ENCODE data around the gene ZYG11B.
"Not testable (repeated sequence)": the region's sequence is repeated elsewhere in the genome, so short reads cannot be mapped to it uniquely, and the experiment has no call there.

The ZYG11B gene

GRCh38 chr1:52862666-52863458, 136.6 kb downstream of the ZYG11B start:
- no peaks in the 10 kb centered on the region for H3K9me3 Mint-ChIP-seq
- H3K4me3 Mint-ChIP-seq = no peak overlapping the region
- no peaks in the 10 kb centered on the region for H3K36me3 Mint-ChIP-seq (ENCODE audit: low read depth)
- intact Hi-C loops (cut with micrococcal nuclease) = no loop called here
- H3K27ac Mint-ChIP-seq = no peak overlapping the region
- no peaks in the 10 kb centered on the region for H3K4me1 Mint-ChIP-seq (ENCODE audit: low read depth)
- H3K27me3 Mint-ChIP-seq = peaks cover 17% of the 10 kb centered on the region

- H3K27ac Mint-ChIP-seq = no peak overlapping the region
- peaks cover 11% of the 10 kb centered on the region for H3K27me3 Mint-ChIP-seq
- intact Hi-C loops (cut with micrococcal nuclease) = no loop called here
- no peaks in the 10 kb centered on the region for H3K4me1 Mint-ChIP-seq (ENCODE audit: low read depth)
- H3K9me3 Mint-ChIP-seq = no peaks in the 10 kb centered on the region
- no peak overlapping the region for H3K4me3 Mint-ChIP-seq
- no peaks in the 10 kb centered on the region for H3K36me3 Mint-ChIP-seq (ENCODE audit: low read depth)
These were observed 141.0 kb downstream of the ZYG11B start for GRCh38 chr1:52867087-52867863.

GRCh38 chr1:52869727-52870126, 143.5 kb downstream of the ZYG11B start:
- H3K9me3 Mint-ChIP-seq; H3K27ac Mint-ChIP-seq; H3K4me3 Mint-ChIP-seq; H3K36me3 Mint-ChIP-seq (ENCODE audit: low read depth); H3K27me3 Mint-ChIP-seq; intact Hi-C loops (cut with micrococcal nuclease); H3K4me1 Mint-ChIP-seq (ENCODE audit: low read depth): not testable (repeated sequence)

GRCh38 chr1:52876843-52877242, 150.6 kb downstream of the ZYG11B start:
- Mint-ChIP-seq H3K27me3 (peaks cover 1% of the 10 kb centered on the region), H3K27ac (no peak overlapping the region), H3K4me3 (no peak overlapping the region), H3K9me3 (no peaks in the 10 kb centered on the region), H3K4me1 (ENCODE audit: low read depth) (no peaks in the 10 kb centered on the region), H3K36me3 (ENCODE audit: low read depth) (no peaks in the 10 kb centered on the region)
- intact Hi-C loops (cut with micrococcal nuclease) = no loop called here
